ENCODE results near the gene GALNT8.
"Not testable (repeated sequence)": the region's sequence is repeated elsewhere in the genome, so short reads cannot be mapped to it uniquely, and the experiment has no call there.

The GALNT8 gene, protein sequence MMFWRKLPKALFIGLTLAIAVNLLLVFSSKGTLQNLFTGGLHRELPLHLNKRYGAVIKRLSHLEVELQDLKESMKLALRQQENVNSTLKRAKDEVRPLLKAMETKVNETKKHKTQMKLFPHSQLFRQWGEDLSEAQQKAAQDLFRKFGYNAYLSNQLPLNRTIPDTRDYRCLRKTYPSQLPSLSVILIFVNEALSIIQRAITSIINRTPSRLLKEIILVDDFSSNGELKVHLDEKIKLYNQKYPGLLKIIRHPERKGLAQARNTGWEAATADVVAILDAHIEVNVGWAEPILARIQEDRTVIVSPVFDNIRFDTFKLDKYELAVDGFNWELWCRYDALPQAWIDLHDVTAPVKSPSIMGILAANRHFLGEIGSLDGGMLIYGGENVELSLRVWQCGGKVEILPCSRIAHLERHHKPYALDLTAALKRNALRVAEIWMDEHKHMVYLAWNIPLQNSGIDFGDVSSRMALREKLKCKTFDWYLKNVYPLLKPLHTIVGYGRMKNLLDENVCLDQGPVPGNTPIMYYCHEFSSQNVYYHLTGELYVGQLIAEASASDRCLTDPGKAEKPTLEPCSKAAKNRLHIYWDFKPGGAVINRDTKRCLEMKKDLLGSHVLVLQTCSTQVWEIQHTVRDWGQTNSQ

DNA sequence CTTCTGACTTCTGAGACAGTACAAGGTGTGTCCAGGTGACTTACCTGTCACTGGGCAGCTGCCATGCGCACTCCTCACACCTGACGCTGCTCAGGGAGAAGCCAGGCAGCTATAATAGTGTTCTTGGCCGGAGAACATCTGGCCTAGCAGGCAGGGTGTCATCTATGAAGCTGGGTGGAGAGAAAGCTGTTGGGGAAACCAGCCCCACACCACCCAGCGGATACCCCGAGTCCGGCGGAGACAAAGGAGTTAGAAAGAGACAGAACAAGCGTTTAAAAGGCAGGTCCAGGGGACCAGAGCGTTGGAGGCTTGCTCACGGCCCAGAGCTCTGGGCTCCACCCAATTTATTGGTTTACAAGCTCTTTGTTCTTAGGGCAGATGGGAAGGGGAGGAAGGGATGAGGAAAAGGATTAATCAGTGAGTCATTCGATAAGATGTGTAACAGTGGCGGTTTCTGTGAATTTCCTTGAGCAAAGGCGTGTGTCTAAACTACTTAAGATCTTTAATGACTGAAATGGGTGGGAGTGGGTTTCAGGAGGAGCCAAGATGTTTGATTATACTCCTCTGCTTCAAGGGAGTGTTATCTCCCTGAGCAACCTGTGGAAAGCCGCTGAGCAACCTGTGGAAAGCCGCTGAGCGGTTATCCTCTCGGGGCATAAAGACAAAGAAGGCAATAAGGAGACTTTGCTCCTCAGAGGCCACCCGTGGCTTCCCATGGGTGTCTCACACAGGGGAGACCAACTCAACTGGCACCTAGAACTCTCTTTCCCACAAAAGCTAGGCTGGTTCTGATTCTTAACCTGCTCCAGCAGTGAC, at the start of gene GALNT8:
TSS of gene GALNT8 (plus strand) at position 580 of the 816 bp plus-strand sequence. CDS start 278 bp downstream, outside the sequence.
- DNase-seq (ENCODE audit: low spot score), result no peak

DNA sequence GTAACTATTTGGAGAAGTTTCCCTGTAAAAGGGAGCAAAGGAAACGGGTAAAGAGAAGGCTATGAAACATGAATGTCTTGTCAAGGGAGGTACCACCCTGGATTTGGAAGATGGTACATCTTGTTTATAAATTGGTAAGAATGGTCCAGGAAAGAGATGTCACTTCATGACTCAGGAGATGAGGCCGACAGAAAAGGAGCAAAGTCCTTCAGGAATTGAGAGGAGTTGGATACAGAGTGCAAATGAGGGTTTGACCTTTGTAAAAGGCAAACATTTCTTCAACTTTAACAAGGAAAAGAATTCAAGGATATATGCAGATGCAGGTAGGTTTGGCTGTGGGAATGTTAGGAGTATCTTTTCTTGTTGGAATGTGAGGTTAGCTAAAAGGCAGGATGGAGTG, 40.5 kb upstream of the GALNT8 start:
- no peak for DNase-seq (ENCODE audit: low spot score)

DNA sequence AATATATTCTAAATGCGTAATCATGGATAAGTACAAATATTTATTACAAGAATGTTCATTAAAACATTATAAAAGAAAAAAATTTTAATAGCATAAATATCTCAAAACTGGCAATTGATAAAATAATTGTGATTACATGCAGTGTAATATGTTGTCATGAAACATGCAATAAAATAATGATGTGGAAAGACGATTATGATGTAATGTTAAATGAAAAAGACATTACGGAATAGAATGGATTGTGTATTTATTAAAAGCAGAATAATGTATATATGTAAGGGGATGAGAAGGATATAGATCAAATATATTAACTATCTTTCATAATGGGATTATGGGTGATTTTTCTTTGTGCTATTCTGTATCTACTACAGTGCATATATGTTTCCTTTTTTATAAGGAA, 38.5 kb upstream of the GALNT8 start:
- DNase-seq (ENCODE audit: low spot score), result no peak

DNA sequence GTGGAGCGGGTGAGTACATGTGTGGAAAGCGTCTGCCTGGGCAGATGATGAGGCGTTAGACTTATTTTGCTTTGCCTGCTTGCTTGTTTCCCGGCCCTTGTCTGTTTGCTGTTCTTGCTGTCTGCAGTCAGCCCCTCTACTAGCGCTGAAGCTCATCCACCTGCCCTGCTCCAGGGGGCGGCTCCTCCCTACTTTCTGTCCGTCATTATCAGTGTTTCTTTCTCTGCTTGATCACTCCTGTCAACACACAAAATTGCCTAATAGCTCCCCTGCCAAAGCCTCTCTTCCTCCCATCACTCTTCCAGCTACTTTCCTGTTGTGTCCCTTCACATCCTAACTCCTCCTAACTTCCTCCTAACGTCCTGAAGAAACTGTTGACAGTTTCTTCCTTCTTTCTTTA, 34.9 kb upstream of the GALNT8 start:
- DNase-seq (ENCODE audit: low spot score), result no peak

DNA sequence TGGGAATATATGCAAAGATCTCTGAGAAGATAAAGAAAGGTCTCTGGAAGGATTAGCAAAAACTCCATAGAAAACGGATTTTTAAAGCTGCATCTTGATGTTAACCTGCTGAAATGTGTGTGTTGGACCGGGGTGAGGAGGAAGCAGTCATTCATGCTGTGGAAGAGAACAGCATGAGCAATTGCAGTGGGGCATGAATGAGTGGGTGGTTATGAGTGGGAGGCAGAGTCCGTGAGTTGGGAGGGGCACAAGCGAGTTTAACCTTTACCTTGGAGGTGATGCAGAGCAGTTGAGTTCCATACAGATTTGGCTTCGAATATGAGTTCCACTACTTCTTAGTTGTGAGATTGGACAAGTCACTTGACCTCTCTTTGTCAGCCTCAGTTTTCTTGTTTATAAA, 29.4 kb upstream of the GALNT8 start:
- DNase-seq (ENCODE audit: low spot score), result no peak

DNA sequence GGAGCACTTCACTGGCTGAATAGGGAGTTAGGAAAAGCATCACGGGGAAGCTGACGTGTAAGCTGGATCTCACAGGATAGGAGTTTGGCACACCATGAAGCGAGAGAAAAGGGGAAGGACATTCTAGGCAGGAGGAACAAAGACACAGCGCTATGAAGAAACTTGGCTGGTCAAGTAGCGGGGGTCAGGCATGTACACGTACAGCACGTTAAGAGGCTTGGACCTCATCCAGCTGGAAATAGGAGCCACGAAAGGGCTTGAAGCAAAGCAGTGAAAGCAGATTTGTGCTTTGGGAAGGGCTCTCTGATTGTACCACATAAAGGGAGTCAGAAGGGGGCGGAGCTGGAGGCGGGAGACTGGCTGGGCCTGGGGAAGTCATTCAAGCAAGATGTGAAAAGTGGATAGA, 19.6 kb upstream of the GALNT8 start:
- DNase-seq (ENCODE audit: low spot score), result no peak

DNA sequence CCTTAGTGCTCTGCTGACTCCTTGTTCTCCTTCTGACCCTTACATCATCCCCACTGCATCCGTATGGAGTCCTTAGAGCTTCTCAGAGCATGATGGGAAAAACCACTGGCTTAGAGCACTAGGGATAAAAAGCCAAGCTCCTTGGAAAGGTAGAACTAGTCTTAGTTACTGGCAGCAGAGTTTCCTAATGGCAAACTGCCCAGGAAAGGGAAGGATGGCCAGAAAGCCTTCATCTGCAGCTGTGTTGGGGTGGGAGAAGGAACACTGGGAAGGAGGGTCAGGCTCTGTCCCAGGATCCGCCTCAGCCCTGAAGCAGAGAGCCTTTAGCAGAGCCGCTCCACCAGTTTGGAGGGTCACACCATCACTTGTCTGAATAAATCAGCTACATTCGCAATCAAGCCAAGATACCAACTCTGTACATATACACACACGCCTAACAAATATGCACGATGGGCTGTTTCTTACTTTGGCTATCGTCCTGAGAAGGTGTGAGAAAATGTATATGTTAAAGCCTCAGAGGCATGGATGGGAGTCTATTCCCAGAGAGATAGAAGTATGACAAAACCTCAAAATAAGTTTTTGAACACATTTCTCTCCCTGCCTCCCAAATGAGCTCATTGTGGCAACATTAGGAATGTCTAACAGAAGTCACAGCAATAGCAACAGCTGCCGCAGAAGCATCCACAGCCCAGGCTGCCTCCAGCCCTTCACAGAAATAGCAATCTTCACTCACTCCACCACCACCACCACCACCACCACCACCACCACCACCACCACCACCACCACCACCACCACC, 18.6 kb upstream of the GALNT8 start:
- DNase-seq (ENCODE audit: low spot score), result no peak

DNA sequence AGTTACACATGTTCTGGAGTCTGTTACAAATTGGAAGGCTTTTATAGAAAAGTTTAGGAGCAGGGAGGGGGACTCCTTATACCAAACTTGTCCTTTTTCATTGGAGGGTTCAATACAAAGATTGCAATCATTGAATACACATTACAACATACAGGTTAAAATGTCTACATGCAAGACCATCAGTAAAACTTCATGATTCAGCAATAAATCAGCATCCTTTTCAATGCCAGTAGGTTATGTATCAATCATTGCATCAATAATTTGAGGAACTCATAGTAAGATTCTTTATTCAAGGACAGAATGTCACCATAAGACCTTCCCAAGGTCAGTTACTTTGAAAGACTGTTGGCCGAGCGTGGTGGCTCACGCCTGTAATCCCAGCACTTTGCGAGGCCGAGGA, 16.5 kb upstream of the GALNT8 start:
- no peak for DNase-seq (ENCODE audit: low spot score)

DNA sequence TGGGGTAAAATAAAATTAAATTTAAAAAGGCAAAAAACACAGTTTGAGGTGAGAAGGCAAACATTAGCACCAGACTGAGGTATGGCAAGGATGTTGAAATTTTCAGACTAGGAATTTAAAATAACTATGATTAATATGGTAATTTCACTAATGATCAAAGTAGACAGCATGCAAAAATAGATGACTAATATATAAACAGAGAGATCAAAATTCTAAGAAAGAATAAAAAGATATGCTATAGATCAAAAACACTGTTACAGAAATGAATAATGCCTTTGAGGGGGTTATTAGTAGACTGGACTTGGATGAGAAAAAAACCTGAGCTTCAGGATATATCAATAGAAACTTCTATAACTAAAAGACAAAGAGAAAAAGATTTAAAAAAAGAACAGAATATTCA, 14.4 kb upstream of the GALNT8 start:
- no peak for DNase-seq (ENCODE audit: low spot score)

DNA sequence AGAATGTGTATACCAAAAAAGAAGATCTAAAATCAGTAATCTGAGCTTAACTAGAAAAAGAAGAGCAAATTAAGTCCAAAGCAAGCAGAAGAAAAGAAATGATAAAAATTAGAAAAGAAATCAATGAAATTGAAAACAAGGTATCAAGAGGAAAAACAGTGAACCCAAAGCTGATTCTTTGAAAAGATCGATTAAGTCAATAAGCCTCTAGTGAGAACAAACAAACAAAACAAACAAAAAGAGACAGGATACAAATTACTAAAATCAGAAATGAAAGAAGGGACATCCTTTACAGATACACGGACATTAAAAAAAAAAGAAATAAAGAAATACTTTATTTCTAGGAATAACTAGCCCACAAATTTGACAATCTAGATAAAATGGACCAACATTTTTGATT, 12.9 kb upstream of the GALNT8 start:
- no peak for DNase-seq (ENCODE audit: low spot score)

DNA sequence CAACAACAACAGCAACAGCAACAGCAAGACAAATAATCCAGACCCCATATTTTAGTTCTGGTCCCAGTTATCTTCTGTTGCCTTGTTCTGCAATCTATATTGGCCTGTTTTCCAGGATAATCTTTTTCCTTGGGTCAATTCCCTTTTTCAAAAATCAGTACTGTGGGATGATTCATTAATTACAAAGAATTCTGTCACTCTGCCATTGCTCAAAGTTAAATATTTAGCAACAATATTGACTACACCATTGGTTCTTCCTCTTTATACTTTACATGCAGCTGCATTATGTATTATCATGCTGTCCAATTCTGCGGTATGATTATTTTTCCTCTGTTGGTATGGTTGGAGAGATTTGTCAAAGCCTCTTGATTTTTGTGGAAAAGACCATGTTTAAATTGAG, 10.1 kb upstream of the GALNT8 start:
- no peak for DNase-seq (ENCODE audit: low spot score)

DNA sequence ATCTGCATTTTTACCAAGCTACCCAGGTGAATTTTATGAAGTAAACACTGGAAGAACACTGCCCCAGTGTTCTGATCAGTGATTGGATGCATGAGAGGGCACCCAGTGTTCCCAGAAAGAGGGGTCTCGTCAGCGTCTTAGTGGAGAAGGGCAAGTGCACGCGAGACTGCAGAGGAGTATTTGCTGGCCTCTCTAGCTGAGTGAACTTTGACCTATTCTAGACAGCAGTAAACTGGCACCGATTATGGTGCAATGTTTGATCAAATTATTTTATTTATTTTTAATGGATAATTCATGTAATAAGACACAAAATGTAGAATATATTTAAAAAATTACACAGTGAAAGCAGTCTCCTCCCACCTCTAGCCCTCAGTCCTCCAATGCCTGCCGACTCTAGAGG, 5.3 kb upstream of the GALNT8 start:
- DNase-seq (ENCODE audit: low spot score), result no peak

DNA sequence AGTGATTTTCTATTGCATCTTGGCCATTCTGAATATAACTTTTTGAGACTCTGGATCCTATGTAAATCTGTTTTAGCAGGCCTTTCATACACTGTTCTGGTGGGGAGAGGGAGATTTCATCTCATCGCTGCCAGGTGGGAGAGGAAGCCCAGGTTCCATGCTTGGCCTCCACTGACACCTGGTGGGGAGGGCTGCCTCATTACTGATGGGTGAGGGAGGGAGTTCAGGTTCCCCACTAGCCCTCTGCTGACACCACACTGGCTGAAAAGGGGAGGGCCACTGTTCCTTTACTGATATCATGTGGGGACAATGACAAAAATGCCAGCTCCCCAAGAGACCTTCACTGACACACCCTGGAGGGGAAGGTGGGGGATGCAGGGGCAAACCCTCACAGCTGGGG, 2.4 kb upstream of the GALNT8 start:
- DNase-seq (ENCODE audit: low spot score), result no peak

DNA sequence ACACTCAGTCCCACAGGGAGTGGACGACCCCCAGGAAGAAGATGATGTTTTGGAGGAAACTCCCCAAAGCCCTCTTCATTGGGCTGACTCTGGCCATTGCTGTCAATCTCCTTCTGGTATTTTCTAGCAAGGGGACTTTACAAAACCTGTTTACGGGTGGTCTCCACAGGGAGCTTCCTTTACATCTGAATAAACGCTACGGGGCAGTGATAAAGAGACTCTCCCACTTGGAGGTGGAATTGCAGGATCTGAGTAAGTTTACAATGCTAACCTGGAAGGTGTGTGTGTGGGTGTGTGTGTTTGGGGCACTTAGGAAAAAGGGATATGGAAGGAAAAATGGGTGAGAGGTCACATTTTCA, 416 bp downstream of the GALNT8 start:
- no peak for DNase-seq (ENCODE audit: low spot score)

DNA sequence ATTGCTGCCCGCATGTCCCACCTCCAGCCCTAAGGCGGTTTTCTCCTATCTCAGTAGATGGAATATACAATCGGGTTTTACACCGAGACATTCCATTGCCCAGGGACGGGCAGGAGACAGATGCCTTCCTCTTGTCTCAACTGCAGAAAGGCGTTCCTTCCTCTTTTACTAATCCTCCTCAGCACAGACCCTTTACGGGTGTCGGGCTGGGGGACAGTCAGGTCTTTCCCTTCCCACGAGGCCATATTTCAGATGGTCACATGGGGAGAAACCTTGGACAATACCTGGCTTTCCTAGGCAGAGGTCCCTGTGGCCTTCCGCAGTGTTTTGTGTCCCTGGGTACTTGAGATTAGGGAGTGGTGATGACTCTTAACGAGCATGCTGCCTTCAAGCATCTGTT, 1.4 kb downstream of the GALNT8 start:
- DNase-seq (ENCODE audit: low spot score), result not testable (repeated sequence)

DNA sequence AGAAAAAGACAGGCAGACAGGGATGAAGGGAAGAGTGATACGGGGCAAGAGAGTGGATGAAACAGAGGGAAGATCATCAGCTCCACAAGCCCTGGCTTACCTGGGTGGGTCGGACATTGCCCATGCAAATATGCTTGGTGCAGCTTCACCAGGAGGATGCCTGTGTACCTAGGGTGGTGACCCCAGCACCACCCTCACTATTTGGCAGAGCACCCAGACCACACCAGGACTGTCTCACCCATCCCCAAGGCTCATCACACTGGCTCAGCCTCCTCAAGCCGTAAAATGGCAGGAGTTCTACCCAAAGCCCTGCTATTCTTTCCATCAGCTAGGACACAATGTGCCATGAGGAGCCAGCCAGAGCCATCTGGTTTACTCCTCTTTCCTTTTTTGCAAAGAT, 3.0 kb downstream of the GALNT8 start:
- DNase-seq (ENCODE audit: low spot score), result no peak

DNA sequence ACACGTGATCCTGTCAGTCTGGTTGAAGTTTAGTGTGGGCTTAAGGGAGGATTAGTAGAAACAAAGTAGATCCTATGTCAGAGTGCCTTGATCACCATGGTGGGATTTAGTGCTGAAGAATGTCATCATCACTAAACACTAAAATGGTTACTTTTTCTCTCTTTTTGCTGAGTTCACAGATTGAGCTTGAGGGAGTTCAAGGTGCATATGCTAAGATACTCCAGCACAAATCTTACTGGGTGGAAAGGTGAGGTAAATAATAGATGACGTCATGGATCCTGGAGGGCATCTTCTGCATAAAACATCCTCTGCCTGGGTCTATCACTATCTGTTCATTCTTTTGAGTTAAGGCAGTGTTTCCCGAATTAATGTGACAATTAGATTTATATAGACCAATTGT, 4.9 kb downstream of the GALNT8 start:
- no peak for DNase-seq (ENCODE audit: low spot score)

DNA sequence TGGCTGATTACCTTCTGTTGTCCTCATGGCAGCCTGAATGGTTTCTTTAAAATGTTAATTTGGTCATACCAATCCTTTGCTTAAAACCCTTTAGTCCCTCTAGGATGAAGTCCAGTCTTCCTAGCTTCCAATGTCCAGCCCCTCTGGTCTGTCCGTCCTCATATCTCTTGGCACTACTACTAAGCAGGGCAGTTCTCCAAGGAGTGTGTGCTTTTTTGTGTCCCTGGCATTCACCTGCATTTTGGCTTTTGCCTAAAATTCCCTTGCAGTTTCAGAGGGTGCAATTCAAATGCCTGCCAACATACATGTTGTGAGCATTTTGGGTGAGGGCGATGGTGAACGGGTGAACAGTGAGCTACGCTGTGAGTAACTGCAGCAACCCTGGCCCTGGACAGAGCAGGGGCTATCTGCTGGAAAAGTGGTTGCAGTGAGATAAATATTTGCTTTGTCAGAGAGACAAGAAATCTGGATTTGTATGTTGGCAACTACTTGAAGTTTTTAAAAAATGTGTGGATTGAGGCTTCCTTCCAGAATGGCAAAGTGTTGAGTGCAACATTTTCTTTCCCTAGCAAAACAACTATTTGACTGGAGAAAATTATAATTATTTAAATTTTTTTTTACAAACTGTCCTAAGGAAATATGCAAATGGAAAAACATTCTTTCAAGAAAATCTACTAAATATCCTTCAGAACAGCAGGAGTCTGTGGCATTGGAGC, 14.6 kb downstream of the GALNT8 start:
- DNase-seq (ENCODE audit: low spot score), result no peak

DNA sequence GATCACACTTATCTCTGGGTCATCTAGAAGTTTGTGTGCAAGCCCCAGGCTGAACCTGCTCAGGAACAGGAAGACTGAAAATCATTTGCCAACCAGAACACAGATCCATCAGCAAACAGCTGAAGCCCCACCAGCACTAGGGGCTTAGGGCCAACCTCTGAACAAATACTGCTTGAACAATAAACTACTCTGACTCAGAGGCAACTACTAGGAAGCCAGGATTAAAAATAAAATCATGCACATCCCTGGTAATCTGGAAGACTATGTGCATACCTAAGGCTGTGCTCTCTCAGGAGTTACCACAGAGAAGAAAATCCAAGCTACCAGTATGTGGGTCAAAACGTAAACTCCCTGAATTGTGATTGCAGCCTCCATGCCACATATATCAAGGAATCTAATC, 15.9 kb downstream of the GALNT8 start:
- DNase-seq (ENCODE audit: low spot score), result no peak

DNA sequence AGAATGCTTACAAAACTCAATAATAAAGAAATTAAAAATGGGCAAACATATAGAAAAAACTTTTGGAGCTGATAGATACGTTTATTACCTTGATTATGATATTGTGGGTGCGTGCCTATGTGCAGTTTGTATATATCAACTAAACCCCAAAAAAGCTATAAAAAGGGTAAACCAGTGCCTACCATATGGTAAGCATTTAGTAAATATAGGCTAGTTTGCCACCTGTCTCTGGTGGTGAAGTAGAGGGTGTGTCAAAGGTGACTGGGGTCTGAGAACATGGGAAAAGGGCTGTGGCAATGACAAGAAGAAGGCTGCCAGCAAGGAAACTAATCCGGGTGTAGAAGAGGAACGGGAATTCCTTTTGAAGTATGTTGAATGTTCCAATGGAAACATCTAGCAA, 18.3 kb downstream of the GALNT8 start:
- no peak for DNase-seq (ENCODE audit: low spot score)

DNA sequence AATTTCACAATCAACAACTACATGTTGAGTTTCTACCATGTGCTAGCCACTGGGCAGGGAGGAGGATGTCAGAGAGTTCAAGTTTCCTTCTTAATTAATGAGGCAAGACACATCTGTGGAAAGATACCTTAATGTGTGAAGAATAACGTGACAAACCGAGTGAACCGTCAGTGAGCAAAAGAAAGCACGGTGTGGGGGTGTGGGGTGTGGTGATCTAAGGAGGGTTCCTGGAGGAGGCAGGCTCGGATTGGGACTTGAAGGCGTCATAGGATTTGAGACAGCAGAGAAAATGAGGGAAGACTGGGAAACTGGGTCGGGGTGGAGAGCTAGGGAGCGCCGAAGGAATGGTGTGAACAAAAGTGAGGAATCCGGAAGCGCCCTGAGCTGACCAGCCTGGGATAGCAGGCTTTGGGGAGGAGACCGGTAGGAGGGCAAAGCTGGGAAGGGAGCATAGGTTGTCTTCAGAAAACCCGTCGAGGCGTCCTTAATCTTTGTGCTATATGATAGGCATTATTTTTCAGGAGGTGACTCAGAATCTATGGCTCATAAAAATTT, 22.3 kb downstream of the GALNT8 start:
- no peak for DNase-seq (ENCODE audit: low spot score)

All from RKO (cell line).